GM18505 (cell line): ENCODE data around the gene RETSAT.
"Not testable (repeated sequence)": the region's sequence is repeated elsewhere in the genome, so short reads cannot be mapped to it uniquely, and the experiment has no call there.

ENCODE experiments used
- ATAC-seq: cut with Tn5 transposase; IDR thresholded peaks from one replicate; pipeline ENCODE4 v1.9.1; 2021; ENCODE audit not compliant: unreplicated experiment
- POLR2A ChIP-seq: IDR thresholded peaks from 4 replicates; pipeline ENCODE4 v1.6.1; 2011; ENCODE audit warnings: borderline replicate concordance; ENCODE audit not compliant: insufficient read depth, insufficient read length; ENCODE audit errors: extremely low read depth

RETSAT gene

DNA sequence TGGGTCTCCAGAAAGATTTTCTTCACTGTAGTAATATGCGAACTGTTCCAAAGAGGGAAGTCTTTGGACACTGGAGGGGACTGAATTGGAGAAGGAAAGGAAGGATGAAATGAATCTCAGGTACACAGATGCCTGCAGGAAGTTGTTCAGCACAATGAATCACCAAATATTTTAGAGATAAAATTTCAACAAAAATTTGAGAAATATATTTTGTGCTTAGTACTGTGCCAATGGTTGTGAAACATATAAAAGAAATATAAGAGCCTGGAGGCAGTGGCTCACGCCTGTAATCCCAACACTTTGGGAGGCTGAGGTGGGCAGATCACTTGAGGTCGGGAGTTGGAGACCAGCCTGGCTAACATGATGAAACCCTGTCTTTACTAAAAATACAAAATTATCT lies 3.4 kb upstream of the RETSAT start:
- TF ChIP-seq POLR2A, result no peak
- no peak for ATAC-seq

- TF ChIP-seq POLR2A, result no peak
- ATAC-seq, result no peak
Observed at GRCh38 chr2:85356186-85356585, 1.9 kb upstream of the RETSAT start.

DNA sequence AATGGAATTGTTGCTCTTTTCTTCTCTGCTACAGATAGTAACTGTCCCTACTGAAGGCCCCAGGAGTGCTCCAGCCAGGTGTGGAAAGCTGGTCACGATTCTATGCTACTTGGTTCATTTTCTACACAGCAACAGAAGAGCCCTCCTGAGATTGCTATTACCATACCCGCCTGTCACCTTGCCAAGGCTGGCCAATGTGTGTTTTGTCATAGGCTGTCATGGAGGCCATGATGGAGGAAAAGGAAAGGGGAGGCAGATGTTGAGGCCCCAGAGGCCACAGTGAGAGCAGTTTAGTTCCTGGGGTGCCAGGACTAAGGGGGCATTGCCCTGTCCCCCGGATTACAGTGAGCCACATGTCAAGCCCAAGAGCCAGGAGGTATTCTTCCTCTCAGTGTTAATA lies 1.2 kb upstream of the RETSAT start:
- no peak for ATAC-seq
- TF ChIP-seq POLR2A, result no peak

DNA sequence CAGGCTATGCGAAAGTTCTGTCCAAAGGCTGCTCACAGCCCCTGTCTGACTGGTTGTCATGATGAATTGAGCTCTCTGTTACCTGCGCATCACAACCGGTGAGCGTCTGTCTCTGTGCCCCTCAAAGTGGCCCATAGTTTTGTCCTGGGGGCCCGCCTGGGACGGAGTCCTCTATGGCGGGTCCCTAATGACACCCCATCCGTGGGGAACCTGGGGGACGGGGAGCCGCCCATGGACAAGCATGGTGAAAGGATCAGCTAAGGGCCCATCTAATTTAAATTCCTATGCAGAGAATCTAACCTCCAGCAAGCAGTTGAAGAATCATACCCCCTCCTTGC lies 714 bp upstream of the RETSAT start:
- peak; percentile 3 for ATAC-seq
- TF ChIP-seq POLR2A, result no peak

DNA sequence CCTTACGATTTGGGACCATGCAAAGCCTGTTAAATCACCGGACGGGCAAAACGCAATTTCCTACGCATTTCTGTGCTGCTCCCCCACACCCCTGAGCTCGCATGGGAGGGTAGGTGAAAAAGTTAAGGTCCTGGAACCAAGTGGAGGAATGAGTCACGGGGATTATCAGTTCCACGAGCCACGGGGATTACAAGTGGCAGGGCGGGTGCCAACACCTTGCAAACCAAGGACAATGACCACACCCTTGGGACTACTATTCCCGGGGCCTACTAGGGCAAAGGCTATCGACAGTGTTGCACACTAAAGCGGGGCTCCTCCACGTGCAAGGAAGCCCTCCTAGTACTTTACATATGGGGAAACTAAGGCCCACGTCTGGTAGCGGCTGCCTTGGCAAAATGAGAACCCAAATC lies 447 bp downstream of the RETSAT start:
- no peak for TF ChIP-seq POLR2A
- ATAC-seq, result peak; percentile 12

- no peak for TF ChIP-seq POLR2A
- ATAC-seq, result no peak
Observed at GRCh38 chr2:85347599-85347998, 6.7 kb downstream of the RETSAT start.

DNA sequence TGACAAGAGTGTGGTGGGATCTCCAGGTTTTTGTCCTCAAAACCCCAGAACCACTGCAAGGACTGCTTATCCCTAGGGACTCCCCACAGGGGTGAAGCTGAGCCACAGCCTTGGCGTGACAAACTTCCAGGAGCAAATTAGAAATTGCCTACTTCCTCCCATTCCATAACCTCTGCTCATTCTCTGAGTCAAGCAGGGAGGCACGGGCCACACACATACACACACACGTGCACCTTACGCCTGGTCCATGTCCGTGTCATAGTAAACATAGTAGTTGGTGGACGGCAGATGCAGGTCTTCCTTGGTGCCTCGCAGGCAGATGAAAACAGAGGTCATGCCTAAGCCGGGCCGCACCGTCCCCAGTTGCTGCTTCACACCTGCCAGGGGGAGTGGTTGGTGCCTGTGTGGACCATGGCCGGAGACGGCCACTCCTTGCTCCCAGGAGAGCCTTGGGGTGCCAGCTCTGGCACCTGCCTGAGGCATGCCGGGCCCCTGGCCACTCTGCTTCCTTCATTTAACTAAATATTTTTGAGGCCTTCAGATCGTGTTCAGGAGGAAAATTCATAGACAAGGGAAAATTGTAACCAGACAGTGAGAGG lies 9.9 kb downstream of the RETSAT start:
- TF ChIP-seq POLR2A, result no peak
- ATAC-seq, result no peak

DNA sequence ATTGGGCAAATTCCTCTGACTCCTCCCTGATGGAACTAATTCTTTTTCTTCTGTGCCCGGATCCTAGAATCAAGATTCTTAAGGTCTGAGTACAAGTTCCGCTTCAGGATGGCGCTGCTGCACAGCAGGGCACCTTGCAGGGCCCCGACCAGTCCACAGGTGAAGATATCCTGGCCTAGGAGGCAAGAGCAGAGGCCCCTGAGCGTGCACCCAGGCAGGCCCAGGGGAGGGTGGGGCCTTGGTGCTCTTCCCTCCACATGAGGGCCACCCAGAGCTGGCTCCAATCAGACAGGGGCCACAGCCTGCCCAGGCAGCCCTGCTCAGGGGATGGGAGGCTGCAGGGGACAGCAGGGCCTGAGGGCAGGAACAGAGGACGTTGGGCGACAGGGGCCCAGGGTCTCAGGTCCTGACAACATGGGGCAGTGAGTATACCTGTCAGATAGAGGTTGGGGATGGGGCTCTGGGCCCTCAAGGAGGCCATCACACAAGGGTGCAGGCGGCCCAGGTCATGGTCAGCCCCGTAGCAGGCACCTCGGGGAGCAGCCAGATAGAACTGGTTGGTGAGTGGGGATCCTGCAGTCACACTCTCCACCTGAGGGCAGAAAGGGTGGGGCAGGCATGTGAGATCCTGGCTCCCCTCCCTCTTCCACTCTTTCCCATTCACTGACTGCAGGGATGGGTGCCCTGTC lies 11.0 kb downstream of the RETSAT start:
- ATAC-seq, result not testable (repeated sequence)

- no peak for ATAC-seq
- no peak for TF ChIP-seq POLR2A
Observed at GRCh38 chr2:85342156-85342555, 12.2 kb downstream of the RETSAT start.

DNA sequence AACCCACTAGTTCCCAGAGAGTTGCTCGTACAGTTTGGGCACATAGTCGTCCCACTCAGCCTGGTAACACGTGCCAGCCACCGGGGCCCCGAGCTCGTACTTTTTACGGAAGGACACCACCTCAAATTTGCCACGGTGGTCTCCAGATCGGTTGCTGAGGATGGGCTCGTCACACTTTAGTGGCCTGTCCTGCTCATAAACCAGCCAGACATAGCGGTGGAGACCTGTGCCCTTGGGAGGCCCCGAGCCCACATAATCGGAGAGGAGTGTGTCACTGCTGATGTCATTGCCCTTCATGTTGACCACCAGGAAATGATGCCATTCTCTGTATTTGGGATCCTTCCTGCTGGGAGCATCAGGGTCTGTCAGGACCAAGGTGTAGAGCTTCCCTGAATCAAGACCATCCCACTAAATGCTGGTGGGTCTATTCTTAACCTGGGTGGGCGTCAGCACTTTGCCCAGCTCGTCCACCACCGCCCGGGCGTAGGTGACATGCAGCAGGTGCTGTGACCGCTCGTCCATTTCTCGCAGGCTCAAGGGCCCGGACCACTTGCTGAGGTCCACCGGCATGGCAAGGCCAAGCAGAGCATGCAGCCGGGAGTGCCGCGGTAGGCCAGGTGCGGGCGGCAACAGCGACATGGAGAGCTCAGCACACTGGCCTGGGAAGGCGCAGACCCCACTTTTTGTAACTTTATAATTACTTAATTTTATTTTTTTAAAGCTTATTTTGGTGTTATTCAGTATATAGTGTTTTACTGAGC lies 12.9 kb downstream of the RETSAT start:
- ATAC-seq, result no peak
- no peak for TF ChIP-seq POLR2A

GRCh38 chr2:85340034-85340892 lies 14.1 kb downstream of the RETSAT start:
- TF ChIP-seq POLR2A, result no peak
- no peak for ATAC-seq

- no peak for ATAC-seq
- no peak for TF ChIP-seq POLR2A
Observed at GRCh38 chr2:85334928-85335327, 19.4 kb downstream of the RETSAT start.

DNA sequence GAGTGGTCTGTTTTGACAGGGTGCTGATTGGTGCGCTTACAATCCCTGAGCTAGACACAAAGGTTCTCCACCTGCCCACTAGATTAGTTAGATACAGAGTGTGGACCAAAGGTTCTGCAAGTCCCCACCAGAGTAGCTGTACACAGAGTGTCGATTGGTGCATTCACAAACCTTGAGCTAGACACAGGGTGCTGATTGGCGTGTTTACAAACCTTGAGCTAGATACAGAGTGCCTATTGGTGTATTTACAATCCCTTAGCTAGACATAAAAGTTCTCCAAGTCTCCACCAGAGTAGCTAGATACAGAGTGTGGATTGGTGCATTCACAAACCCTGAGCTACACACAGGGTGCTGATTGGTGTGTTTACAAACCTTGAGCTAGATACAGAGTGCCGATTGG lies 20.5 kb downstream of the RETSAT start:
- ATAC-seq, result not testable (repeated sequence)

DNA sequence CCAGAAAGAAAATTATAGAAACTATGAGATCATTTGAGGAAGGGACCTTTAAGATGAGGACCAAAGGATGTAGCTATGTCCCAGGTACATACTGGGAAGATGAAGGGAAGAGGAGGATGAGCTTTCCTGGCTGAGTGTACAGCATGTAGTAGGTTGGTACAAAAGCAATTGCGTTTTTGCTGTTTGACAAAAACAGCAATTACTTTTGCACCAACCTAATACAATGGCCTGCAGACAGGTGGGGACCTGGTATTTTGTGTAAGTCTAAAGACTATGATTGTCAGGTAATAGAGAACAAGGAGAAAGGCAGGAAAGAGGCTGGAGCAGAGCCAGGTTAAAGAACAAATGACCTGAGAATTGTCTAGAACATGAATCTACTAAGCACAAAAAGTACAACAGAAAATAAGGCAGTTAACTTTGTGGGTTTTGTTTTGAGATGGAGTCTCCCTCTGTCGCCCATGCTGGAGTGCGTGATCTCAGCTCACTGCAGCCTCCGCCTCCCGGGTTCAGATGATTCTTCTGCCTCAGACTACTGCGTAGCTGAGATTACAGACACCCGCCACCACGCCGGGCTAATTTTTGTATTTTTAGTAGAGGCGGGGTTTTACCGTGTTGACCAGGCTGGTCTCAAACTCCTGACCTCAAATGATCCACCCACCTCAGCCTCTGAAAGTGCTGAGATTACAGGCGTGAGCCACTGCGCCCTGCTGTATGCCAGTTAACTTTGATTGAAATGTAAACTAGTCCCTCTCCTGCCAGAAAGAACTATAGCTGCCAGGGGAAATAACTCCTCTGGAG lies 23.3 kb downstream of the RETSAT start:
- TF ChIP-seq POLR2A, result no peak
- no peak for ATAC-seq

- not testable (repeated sequence) for ATAC-seq
Observed at GRCh38 chr2:85329701-85330100, 24.6 kb downstream of the RETSAT start.
